Sigmoid colon (tissue), 7 donors: ENCODE results near the gene JAKMIP1. TPM values are rescaled to one million over a fixed set of nuclear protein-coding genes. Genes with fewer than 3 reads are reported as not detected.

Source experiments
- DNase-seq: peaks from one replicate; pipeline ENCODE4 v3.0.0-alpha.2; 2019
- H3K27ac ChIP-seq, 4 donors: fragments of 200-600 bp; sonication (generic); one replicate each; pipeline ENCODE4 v1.5.1; 2016 to 2019; ENCODE audit warnings: mild to moderate bottlenecking in 1 of 4
- H3K27me3 ChIP-seq, 3 donors: fragments of 200-600 bp; sonication (generic); one replicate each; pipeline ENCODE4 v1.5.1; 2019; ENCODE audit warnings: mild to moderate bottlenecking in 1 of 3
- H3K36me3 ChIP-seq, 4 donors: fragments of 200-600 bp; sonication (generic); one replicate each; pipeline ENCODE4 v1.5.1; 2016 to 2019
- H3K4me1 ChIP-seq, 4 donors: fragments of 200-600 bp; sonication (generic); one replicate each; pipeline ENCODE4 v1.5.1; 2017 to 2019
- H3K4me3 ChIP-seq, 4 donors: fragments of 200-600 bp; sonication (generic); one replicate each; pipeline ENCODE4 v1.5.1; 2017 to 2019; ENCODE audit warnings: mild to moderate bottlenecking in 2 of 4, moderate library complexity in 1 of 4
- H3K9me3 ChIP-seq, 4 donors: fragments of 200-600 bp in 3 of 4; sonication (generic) in 3 of 4; one replicate each; pipeline versions ENCODE4 v1.5.1 to v1.6.1; 2013 to 2019
- EP300 ChIP-seq, 4 donors: sonication (generic); formaldehyde crosslinking; IDR thresholded peaks; one replicate each; pipeline ENCODE4 v1.6.1; 2017; ENCODE audit warnings: antibody characterized with exemption in 4 of 4
- POLR2A ChIP-seq, 2 donors: fragments of 450-650 bp; IDR thresholded peaks; one replicate each; pipeline ENCODE4 v1.6.1; 2016; ENCODE audit warnings: antibody characterized with exemption in 2 of 2, mild to moderate bottlenecking in 2 of 2, moderate library complexity in 2 of 2
- POLR2AphosphoS5 ChIP-seq, 4 donors: sonication (generic); formaldehyde crosslinking; IDR thresholded peaks; one replicate each; pipeline ENCODE4 v1.6.1; 2017; ENCODE audit warnings: antibody characterized with exemption in 4 of 4
- WGBS, 2 donors: extraction: QIAGEN DNeasy Blood & Tissue Kit; methylation state at CpG; one replicate each; pipeline ENCODE4 v1.1.7; 2013; 5-methylcytosine and 5-hydroxymethylcytosine counted together
- intact Hi-C: fragments of 100-400 bp; cut with DNase I; formaldehyde crosslinking; loops from one replicate; pipeline ENCODE4 v1.15.1; 2023
- polyA plus RNA-seq, 3 donors: library from polyadenylated mRNA; stranded (reverse); fragments of 200-250 nt; gene quantifications; one replicate each; pipeline ENCODE4 v1.2.3, GENCODE V29; 2013
- total RNA-seq, 4 donors: library from RNA; depleted of rRNA; stranded (reverse); fragments of >200 nt; gene quantifications; one replicate each; pipeline ENCODE4 v1.1.0, GENCODE V29; 2016
- TF ChIP-seq, protein P1 (sequence below), 4 experiments: fragments of 450-650 bp in 3 of 4; fragments of 200-600 bp in 1 of 4; IDR thresholded peaks; one replicate each; pipeline ENCODE4 v1.5.1; 2016 to 2019; ENCODE audit warnings: antibody characterized with exemption in 4 of 4, mild to moderate bottlenecking in 3 of 4, moderate library complexity in 2 of 4
- donor health status: healthy with polysubstance abuse.
- donor health status: Bipolar disorder and iron deficiency.
- donor health status: healthy.

The JAKMIP1 gene
- total and polyA plus RNA-seq, 7 donors = 0.49 to 3.9 (median 1.8) TPM; not detected in 2

DNA sequence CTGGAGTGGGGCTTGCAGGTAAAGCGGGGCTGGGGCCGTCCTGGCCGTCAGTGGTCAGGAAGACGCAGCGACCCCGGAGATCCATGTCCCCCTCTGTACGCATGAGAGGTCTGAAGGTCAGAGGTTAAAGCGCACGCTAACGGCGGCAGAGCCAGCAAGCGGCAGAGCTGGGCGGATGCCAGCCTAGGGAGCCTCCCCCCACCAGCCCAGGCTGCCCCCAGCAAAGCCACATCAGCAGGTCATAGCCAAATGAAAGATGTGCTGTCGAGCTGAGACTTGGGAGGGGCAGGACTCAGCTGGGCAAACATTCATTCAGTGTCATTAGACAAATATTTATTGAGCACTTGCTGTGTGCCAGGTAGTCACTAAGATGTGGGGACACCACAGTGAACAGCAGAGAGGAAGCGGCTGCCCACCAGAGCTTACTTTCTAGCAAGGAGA lies 593 bp upstream of the JAKMIP1 start:
- intact Hi-C loops = no loop called here
- Histone ChIP-seq H3K27me3 (peaks cover 10 to 53% (median 51%) of the 10 kb centered on the region in 3 donors), H3K9me3 (peaks cover 0 to 5% (median 0%) of the 10 kb centered on the region in 4 donors), H3K27ac (no peak overlapping the region), H3K4me1 (peaks cover 0 to 26% (median 22%) of the 10 kb centered on the region in 4 donors), H3K4me3 (peak overlapping the region in 3 of 4 donors; percentile 45 to 59 (median 56)), H3K36me3 (no peaks in the 10 kb centered on the region)
- peak; percentile 20 for DNase-seq
- WGBS, 2 donors = 15 to 18% methylated on average over 15 of the region's 15 CpGs
- TF ChIP-seq, protein P1, sequence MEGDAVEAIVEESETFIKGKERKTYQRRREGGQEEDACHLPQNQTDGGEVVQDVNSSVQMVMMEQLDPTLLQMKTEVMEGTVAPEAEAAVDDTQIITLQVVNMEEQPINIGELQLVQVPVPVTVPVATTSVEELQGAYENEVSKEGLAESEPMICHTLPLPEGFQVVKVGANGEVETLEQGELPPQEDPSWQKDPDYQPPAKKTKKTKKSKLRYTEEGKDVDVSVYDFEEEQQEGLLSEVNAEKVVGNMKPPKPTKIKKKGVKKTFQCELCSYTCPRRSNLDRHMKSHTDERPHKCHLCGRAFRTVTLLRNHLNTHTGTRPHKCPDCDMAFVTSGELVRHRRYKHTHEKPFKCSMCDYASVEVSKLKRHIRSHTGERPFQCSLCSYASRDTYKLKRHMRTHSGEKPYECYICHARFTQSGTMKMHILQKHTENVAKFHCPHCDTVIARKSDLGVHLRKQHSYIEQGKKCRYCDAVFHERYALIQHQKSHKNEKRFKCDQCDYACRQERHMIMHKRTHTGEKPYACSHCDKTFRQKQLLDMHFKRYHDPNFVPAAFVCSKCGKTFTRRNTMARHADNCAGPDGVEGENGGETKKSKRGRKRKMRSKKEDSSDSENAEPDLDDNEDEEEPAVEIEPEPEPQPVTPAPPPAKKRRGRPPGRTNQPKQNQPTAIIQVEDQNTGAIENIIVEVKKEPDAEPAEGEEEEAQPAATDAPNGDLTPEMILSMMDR (IDR thresholded peaks at IDR 0.05) = no peak
- no peak for TF ChIP-seq POLR2A (IDR thresholded peaks at IDR 0.05)
- TF ChIP-seq POLR2AphosphoS5 (IDR thresholded peaks at IDR 0.05) = no peak

DNA sequence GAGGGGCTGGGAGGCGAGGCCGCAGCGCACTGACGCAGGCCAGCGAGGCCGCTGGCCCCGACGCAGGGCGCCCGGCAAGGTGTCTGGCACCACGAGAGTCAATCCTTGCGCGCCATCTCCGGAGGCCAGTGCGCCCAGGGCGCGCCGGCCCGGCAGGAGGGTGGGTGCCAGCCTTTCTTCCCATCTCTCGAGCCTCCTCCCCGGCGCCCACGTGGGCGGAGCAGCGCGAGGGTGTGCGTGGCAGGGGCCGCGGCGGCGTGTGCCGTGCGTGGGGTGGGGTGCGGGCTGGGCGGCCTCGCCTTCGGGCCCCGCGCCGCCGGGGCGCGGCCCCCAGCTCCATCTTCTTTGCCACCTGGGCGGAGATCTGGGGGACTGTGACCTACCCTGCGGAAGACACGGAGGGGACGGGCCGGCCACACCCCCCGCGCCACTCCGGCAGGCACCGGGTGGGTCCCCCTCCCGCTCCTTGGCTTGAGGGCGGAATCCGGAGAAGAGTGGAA lies 877 bp downstream of the JAKMIP1 start:
- intact Hi-C loops = no loop called here
- Histone ChIP-seq H3K4me1 (peaks cover 0 to 26% (median 22%) of the 10 kb centered on the region in 4 donors), H3K9me3 (peaks cover 0 to 5% (median 0%) of the 10 kb centered on the region in 4 donors), H3K27me3 (peaks cover 10 to 66% (median 66%) of the 10 kb centered on the region in 3 donors), H3K36me3 (no peaks in the 10 kb centered on the region), H3K4me3 (peak overlapping the region in 3 of 4 donors; percentile 45 to 59 (median 56)), H3K27ac (no peak overlapping the region)
- no peak for TF ChIP-seq POLR2A (IDR thresholded peaks at IDR 0.05)
- TF ChIP-seq, protein P1 (IDR thresholded peaks at IDR 0.05) = no peak
- TF ChIP-seq EP300 (IDR thresholded peaks at IDR 0.05) = no peak
- TF ChIP-seq POLR2AphosphoS5 (IDR thresholded peaks at IDR 0.05) = no peak
- WGBS, 2 donors = 3% methylated on average over 55 of the region's 55 CpGs
- no peak for DNase-seq

DNA sequence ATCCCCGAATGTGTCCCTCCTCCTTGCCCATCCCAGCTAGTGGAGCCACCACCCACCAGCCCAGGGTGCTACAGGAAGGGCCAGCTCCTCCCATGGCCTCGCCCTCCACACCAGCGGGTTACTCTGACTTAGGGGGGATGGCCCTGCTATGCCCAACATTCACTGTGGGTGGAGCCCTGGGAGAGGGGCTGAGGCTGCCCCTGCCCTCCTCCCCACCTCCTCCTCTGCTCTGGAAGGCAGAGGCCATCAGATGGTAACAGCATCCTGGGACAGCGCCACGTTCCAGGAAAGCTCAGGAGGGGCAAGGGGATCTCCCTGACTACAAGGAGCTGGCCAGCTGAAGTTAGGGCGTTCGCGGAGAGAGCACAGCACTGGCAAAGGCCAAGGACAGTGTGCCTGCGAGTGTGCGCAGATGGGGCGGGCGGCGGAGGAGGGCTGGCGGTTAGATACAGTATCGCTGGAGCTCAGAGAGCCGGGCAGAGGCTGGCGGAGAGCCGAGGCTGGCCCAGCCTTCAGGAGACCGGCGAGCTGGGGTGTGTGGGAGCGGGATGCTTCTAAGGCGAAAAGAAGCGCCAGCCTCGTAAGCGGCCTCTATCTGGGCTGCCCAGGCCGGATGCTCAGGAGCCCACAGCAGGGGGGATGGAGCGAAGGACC lies 1.5 kb downstream of the JAKMIP1 start:
- 4 to 7% methylated on average over 27 of the region's 27 CpGs for WGBS, 2 donors
- no peak overlapping the region for H3K27ac ChIP-seq
- no peak for TF ChIP-seq EP300 (IDR thresholded peaks at IDR 0.05)
- no peak for TF ChIP-seq POLR2AphosphoS5 (IDR thresholded peaks at IDR 0.05)
- TF ChIP-seq, protein P1 (IDR thresholded peaks at IDR 0.05) = no peak
- TF ChIP-seq POLR2A (IDR thresholded peaks at IDR 0.05) = no peak
- H3K9me3 ChIP-seq = peaks cover 0 to 5% (median 0%) of the 10 kb centered on the region in 4 donors
- H3K36me3 ChIP-seq = no peaks in the 10 kb centered on the region
- intact Hi-C loops = no loop called here
- H3K4me3 ChIP-seq = peak overlapping the region in 3 of 4 donors; percentile 45 to 59 (median 56)
- DNase-seq = peak; percentile 54
- H3K4me1 ChIP-seq = peaks cover 0 to 26% (median 22%) of the 10 kb centered on the region in 4 donors
- H3K27me3 ChIP-seq = peaks cover 10 to 71% (median 67%) of the 10 kb centered on the region in 3 donors

DNA sequence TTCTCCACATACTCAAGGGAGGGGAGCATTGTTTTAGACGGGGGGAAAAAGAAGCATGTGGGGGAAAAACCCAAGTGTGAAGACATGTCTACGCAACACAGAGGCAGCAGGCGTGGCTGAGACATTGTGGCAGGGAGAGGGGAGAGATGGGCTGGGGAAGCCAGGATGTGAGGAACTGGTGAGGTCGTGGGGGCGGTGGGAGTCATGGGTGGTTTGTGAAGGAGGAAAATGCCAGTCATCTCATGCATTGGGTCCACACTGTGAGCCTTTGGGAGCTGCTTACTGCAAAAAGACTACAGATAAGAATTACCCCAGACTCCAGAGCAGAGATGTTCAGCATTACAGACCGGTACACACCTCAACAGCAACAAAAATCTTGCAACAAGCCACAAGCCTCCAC lies 2.1 kb downstream of the JAKMIP1 start:
- no peak overlapping the region for H3K27ac ChIP-seq
- H3K9me3 ChIP-seq = peaks cover 0 to 5% (median 0%) of the 10 kb centered on the region in 4 donors
- peak; percentile 40 for DNase-seq
- 45 to 55% methylated on average over 6 of the region's 6 CpGs for WGBS, 2 donors
- intact Hi-C loops = no loop called here
- H3K4me1 ChIP-seq = peaks cover 0 to 26% (median 22%) of the 10 kb centered on the region in 4 donors
- H3K27me3 ChIP-seq = peaks cover 10 to 77% (median 70%) of the 10 kb centered on the region in 3 donors
- no peak overlapping the region for H3K4me3 ChIP-seq
- H3K36me3 ChIP-seq = no peaks in the 10 kb centered on the region
- no peak for TF ChIP-seq POLR2AphosphoS5 (IDR thresholded peaks at IDR 0.05)
- no peak for TF ChIP-seq POLR2A (IDR thresholded peaks at IDR 0.05)
- TF ChIP-seq, protein P1 (IDR thresholded peaks at IDR 0.05) = no peak
- TF ChIP-seq EP300 (IDR thresholded peaks at IDR 0.05) = no peak
